KMS-11 (cell line): ENCODE data around the gene NUFIP2.

Experiments
- H2AFZ ChIP-seq: fragments of 200-600 bp; sonication (generic); 2 replicates; pipeline ENCODE4 v1.6.1; 2016; ENCODE audit warnings: antibody characterized with exemption, mixed run types, low read depth
- H3K27ac ChIP-seq: fragments of 200-600 bp; sonication (generic); 2 replicates; pipeline ENCODE4 v1.6.1; 2016; ENCODE audit warnings: mild to moderate bottlenecking, mixed run types
- H3K27me3 ChIP-seq: fragments of 200-600 bp; sonication (generic); 2 replicates; pipeline ENCODE4 v1.6.1; 2017; ENCODE audit warnings: mild to moderate bottlenecking, low read depth, mixed run types, moderate library complexity; ENCODE audit not compliant: insufficient read depth
- H3K36me3 ChIP-seq: fragments of 200-600 bp; sonication (generic); 2 replicates; pipeline ENCODE4 v1.6.1; 2017; ENCODE audit warnings: mild to moderate bottlenecking, mixed run types; ENCODE audit not compliant: insufficient read depth
- H3K4me1 ChIP-seq: fragments of 200-600 bp; sonication (generic); 2 replicates; pipeline ENCODE4 v1.6.1; 2016; ENCODE audit warnings: mild to moderate bottlenecking, low read depth, mixed run types; ENCODE audit not compliant: poor library complexity, severe bottlenecking
- H3K4me2 ChIP-seq: fragments of 200-600 bp; sonication (generic); 2 replicates; pipeline ENCODE4 v1.7.0; 2016; ENCODE audit warnings: mild to moderate bottlenecking, mixed run types
- H3K4me3 ChIP-seq: fragments of 200-600 bp; sonication (generic); IDR thresholded peaks from 2 replicates; pipeline ENCODE4 v1.6.1; 2017; ENCODE audit warnings: low read depth, low read length, mixed read lengths; ENCODE audit not compliant: insufficient read depth
- H3K79me2 ChIP-seq: fragments of 200-600 bp; sonication (generic); 2 replicates; pipeline ENCODE4 v1.6.1; 2016; ENCODE audit warnings: low read depth, mixed run types; ENCODE audit not compliant: insufficient read depth
- H3K9ac ChIP-seq: fragments of 200-600 bp; sonication (generic); 2 replicates; pipeline ENCODE4 v1.6.1; 2016; ENCODE audit warnings: mild to moderate bottlenecking, mixed run types
- H4K20me1 ChIP-seq: fragments of 200-600 bp; sonication (generic); 2 replicates; pipeline ENCODE4 v1.6.1; 2016; ENCODE audit warnings: mild to moderate bottlenecking, mixed run types; ENCODE audit not compliant: insufficient read depth
- CTCF ChIP-seq: fragments of 200-600 bp; sonication (generic); conservative IDR thresholded peaks from 2 replicates; pipeline ENCODE4 v1.6.1; 2017; ENCODE audit warnings: low read depth, mild to moderate bottlenecking, antibody characterized with exemption, low read length, moderate library complexity, mixed read lengths

Gene NUFIP2

DNA sequence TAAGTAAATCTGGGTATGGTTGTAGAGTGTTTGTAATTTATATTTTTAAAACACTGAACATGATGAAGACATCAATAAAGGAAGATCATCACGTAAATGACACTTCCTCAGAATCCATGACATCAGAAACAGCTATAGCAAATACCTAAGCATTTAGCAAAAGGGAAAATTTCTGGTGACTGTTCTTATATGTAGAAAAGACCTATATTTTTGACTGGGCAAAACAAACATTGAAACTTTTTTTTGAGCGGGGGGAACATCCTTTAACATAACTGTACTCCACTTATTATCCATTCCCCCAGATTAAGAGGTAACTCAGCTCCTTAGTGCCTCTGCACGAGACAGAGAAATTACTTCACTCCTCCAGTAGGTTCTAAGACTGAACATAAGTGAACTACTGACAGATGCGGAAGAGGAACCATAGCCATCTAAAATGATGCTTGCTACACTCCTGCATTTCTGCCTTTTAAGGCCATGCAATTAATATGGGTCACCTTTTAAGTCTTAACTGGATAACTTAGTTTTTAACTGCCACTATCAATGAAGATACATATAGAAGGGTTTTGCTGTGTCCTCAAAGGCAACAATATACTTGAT is 37.9 kb downstream of the NUFIP2 start:
- no peak overlapping the region for H3K27ac ChIP-seq
- H3K27me3 ChIP-seq: no peaks in the 10 kb centered on the region
- no peak overlapping the region for H2AFZ ChIP-seq
- no peaks in the 10 kb centered on the region for H3K79me2 ChIP-seq
- H3K36me3 ChIP-seq: peaks cover 5% of the 10 kb centered on the region; the same call in 1 of the 2 replicates
- H4K20me1 ChIP-seq: peaks cover 17% of the 10 kb centered on the region; the same call in 1 of the 2 replicates
- no peak overlapping the region for H3K4me2 ChIP-seq
- H3K4me3 ChIP-seq: no peak overlapping the region
- no peak overlapping the region for H3K9ac ChIP-seq
- H3K4me1 ChIP-seq: no peaks in the 10 kb centered on the region
- TF ChIP-seq CTCF: no peak

DNA sequence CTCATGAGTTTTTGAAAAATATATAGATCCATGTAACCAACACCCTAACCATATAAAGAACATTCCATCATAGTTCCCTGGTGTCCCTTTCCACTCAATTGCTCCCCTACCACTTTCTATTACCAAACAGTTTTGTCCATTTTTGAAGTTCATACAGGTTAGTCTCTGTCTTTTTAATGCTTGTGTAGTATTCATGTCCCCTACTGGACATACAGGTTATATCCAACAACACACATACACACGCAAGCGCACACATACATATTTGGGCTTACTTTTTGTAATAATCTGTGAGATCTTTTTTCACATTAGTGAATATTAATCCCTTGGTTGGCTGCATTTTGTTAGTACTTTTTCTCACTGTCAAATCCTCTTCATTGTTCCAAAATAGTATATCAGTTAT is 40.9 kb downstream of the NUFIP2 start:
- Histone ChIP-seq H3K36me3 (no peaks in the 10 kb centered on the region), H3K27me3 (no peaks in the 10 kb centered on the region), H3K4me1 (no peaks in the 10 kb centered on the region), H3K4me3 (no peak overlapping the region), H2AFZ (no peak overlapping the region), H4K20me1 (no peaks in the 10 kb centered on the region), H3K4me2 (no peak overlapping the region), H3K9ac (no peak overlapping the region), H3K79me2 (no peaks in the 10 kb centered on the region), H3K27ac (no peak overlapping the region)
- TF ChIP-seq CTCF: no peak

DNA sequence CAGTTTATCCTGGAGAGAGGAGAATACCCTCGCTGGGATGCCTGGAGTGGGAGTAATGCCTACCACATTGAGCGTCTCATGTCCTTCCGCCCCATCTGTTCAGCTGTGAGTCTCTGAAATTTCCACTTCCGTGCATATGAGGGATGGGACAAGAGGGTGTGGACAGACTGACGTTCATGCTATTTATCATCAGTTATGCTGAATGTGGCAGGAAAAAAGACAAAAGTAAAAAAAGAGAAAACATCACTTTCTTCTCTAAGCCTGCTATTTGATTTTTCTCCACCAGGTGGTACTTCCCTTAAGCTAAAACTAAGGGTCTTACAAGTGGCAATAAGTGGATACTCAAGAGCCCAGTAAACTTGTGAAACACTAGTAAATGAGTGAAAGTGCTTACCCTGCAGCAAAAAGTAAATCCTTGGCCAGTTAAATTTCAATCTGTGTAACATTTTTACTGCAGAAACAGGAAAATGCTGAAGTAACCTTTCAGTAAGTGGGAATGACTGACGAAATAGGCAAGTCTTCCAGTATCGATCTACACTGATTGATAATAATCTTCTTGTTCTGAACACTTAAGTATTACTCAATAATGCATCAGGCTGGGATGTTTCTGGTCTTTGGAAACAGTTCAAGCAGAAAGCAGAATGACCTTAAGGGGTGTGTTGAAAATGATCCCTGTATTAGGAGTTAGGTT is 41.7 kb downstream of the NUFIP2 start:
- TF ChIP-seq CTCF: peak; percentile 63
- Histone ChIP-seq H3K27ac (no peak overlapping the region), H3K4me2 (no peak overlapping the region), H2AFZ (no peak overlapping the region), H3K9ac (no peak overlapping the region), H3K4me1 (no peaks in the 10 kb centered on the region), H3K27me3 (no peaks in the 10 kb centered on the region), H3K79me2 (no peaks in the 10 kb centered on the region), H3K36me3 (no peaks in the 10 kb centered on the region), H4K20me1 (no peaks in the 10 kb centered on the region), H3K4me3 (no peak overlapping the region)

DNA sequence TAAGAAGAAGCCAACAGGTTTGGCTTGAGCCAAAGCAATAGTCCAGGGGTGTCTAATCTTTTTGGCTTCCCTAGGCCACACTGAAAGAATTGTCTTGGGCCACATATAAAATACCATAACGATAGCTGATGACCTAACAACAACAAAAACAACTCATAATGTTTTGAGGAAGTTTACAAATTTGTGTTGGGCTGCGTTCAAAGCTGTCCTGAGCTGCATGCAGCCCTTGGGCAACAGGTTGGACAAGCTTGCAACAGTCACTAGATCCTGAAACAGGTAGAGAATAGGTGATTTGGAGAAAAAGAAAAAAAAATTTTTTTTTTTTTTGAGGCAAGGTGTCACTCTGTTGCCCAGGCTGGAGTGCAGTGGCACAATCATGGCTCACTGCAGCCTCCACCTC is 42.8 kb downstream of the NUFIP2 start:
- H3K79me2 ChIP-seq: no peaks in the 10 kb centered on the region
- H3K9ac ChIP-seq: no peak overlapping the region
- no peaks in the 10 kb centered on the region for H4K20me1 ChIP-seq
- no peak overlapping the region for H3K4me3 ChIP-seq
- no peaks in the 10 kb centered on the region for H3K27me3 ChIP-seq
- H2AFZ ChIP-seq: no peak overlapping the region
- H3K4me1 ChIP-seq: no peaks in the 10 kb centered on the region
- no peak overlapping the region for H3K27ac ChIP-seq
- H3K4me2 ChIP-seq: no peak overlapping the region
- TF ChIP-seq CTCF: no peak
- H3K36me3 ChIP-seq: no peaks in the 10 kb centered on the region
